SKM-1 (cell line): ENCODE results near the gene AMHR2.

ENCODE experiments used
- DNase-seq: peaks from one replicate; lab custom pipeline; 2025; ENCODE audit not compliant: unreplicated experiment; lab: John Stamatoyannopoulos, UW

AMHR2 gene

GRCh38 chr12:53479331-53479730 lies 55.7 kb downstream of the AMHR2 start:
- DNase-seq = no peak

- DNase-seq = no peak
Measured at GRCh38 chr12:53480491-53481442, 57.1 kb downstream of the AMHR2 start.
